ENCODE measurements around the gene NOXA1.

NOXA1 gene

GRCh38 chr9:137455359-137455991, 32.3 kb downstream of the NOXA1 start:
- no peak for DNase-seq

- no peak for DNase-seq
Observed at GRCh38 chr9:137456061-137456863, 33.1 kb downstream of the NOXA1 start.

GRCh38 chr9:137456864-137457405, 33.7 kb downstream of the NOXA1 start:
- DNase-seq = no peak

DNA sequence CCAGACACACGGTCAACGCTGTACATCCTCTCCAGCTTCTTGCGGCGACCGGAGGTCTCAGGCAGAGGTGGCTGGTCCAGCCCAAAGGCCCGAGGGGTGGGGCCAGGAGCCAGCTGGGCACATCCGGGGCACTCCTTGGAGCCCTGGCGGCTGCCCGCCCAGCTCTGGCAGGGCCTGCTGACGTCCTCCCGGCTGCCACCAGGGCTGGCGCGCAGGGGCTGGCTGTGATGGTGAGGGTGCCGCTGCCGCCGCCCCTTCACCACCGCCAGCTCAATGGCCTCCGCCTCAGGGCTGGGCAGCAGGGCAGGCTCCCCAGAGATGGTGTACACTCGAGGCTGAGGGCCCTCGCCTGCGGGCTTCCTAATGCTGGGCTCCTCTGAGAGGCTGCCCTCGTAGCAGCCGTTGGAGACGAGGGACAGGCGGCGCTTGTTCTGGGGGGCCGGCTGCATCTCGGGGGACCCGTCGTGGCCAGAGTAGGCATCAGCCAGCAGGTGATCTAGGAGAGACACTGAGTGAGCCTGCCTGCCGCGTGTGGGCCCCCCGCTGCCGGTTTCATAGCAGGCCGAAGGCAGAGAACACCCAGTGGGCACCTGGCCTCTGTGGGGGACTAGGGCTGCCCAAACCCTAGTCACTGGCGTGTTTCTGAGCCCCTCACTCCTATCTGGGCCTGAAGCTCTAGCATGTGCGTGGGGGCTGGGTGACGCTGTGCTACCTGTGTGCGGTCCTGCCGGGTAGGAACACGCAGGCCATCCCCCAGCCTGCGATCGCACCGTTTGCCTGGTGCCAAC, 34.4 kb downstream of the NOXA1 start:
- DNase-seq = no peak

DNA sequence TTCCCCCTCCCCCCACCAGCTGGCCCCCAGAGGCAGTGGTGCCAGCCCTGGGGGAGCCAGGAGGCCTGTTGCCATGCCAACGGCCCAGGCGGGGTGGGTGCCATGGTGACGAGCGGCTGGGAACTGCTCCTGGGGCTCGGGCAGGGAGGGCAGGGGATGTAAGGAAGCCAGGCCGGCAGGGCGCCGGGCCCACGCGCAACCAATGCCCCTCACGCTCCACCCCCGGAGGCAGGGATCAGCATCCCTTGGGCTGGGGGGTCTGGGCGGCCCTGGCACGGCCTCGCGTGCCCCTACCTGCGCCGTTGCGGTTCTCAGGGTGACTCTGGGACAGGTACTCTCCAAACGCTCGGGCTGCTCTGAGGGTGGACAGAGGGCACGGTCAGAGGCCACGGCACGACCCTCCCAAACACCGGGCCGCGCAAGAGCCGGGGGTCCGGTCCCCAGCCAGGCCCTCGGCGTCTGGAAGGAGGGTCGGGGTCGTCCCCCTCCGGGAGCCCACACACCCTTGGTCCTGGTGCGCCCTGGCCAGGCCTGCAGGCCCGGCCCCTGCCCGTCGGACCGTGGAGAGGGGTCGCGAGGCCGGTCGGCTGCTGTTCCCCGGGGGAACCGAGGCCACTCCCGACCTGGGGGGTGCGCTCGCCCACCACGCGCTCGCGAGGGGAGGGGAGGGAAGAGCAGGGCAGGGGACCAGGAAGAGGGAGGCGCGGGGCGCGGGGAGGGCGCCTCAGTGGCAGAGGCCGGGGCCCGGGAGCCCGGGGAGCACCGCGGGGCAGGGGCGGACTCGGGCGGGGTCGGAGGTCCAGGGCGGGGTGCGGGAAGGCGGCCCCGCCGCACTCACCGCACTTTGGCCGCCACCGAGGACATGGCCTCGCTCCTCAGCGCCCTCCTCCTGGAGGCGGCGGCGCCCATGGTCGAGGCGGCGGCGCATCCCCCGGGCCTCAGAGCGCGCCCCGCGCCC, 35.3 kb downstream of the NOXA1 start:
- peak; percentile 63 for DNase-seq

- DNase-seq = peak; percentile 94
Observed at GRCh38 chr9:137459152-137459600, 36.0 kb downstream of the NOXA1 start, which contains the start of gene NSMF. TSS of gene NSMF (minus strand) at chr9:137459334. CDS start at chr9:137459102, 232 bp downstream.

- DNase-seq = no peak
Observed at GRCh38 chr9:137459601-137460362, 36.6 kb downstream of the NOXA1 start.

DNA sequence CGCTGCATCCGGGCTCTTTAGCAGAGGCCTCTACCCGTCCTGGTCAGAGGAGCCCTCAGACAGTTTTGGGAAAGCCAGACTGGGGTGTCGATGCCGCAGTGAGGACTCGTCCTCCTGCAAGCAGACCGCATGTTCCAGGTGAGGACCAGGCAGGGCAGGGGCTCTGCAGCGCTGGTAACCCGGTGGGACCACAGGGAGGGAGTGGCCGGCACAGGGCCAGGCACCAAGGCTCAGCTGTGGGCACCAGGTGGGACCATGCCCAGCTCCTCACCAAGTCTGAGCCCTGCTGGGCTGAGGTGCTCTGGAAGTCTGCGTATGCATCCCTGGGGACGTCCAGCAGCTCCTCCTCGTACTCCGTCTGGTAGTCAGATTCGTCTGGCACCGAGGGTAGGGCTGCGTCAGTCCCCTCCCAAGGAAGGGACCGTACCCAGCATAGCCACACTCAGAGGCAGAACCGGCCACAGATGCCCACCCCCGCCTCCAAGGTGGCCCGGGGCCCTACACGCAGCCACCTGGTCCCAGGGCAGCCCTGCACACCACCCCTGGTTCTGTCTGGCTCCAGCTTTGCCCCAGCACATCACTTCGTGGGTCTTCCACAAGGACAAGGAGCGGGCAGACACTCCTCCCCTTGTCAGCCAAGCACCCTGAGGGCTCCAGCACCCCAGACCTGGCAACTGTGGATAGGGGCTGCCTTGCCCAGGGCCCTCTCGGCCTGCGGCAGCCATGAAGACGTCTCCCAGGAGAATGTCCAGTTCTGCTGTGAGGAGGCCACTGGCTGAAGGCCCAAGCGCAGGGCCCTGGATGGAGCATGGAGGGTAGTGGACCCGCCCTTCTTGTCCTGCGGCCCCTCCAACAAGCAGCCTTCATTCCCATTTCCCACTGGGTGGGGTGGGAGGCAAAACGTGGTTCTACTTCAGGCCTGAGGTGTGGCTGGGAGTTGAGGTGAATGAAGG, 37.4 kb downstream of the NOXA1 start:
- no peak for DNase-seq

GRCh38 chr9:137461316-137461662, 38.1 kb downstream of the NOXA1 start:
- DNase-seq = no peak

DNA sequence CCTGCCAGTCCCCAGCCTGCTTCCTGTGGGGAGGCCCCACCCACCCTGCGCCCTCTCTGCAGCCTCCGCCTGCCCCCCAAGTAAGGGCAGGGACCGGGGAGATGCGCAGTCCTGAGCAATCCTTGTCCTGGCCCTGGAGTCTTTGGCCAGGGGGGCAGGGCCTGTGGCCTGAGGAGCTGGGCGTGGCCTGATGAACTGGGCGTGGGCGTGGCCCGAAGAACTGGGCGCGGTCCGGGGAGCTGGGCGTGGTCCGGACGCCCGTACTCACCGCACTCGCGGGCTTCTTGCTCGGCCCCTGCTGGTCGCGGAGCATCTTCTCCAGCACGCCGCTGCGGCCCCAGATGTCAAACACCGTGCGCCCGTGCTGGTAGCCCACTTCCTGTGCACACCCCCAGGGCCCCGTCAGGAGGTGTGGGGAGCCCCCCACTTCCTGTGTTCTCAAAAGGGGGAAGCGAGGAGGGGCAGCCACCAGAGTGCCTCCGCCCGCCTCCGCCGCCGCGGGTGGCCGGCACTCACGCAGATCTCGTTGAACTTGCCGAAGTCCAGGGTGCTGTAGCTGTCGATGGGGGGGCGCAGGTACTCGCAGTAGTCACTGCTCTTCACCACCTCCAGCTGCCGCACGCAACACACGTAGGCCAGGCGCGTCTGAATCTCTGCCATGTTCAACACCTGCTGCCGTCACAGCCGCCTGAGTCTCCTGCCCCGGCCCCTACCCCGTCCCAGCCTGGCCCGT, 38.6 kb downstream of the NOXA1 start:
- peak; percentile 44 for DNase-seq

GRCh38 chr9:137462396-137462985, 39.3 kb downstream of the NOXA1 start:
- DNase-seq = no peak

- DNase-seq = no peak
Observed at GRCh38 chr9:137462986-137463930, 40.1 kb downstream of the NOXA1 start.

DNA sequence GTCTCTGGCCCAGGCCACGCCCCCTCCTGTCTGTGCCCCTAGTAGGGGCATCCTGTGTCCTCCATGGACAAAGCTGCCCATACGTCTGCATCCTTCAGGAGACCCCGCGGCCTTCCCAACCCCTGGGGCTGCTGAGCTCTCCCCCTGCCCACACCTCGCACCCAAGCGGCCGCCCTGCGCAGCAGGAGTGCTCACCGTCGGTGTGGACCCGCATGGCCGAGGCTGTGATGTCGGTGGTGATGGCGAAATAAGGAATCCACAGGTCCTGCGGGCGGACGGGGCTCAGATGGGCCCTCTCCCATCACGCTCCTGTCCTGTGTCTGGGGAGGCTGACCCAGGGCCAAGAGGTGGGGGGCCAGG, 40.7 kb downstream of the NOXA1 start:
- DNase-seq = no peak

DNA sequence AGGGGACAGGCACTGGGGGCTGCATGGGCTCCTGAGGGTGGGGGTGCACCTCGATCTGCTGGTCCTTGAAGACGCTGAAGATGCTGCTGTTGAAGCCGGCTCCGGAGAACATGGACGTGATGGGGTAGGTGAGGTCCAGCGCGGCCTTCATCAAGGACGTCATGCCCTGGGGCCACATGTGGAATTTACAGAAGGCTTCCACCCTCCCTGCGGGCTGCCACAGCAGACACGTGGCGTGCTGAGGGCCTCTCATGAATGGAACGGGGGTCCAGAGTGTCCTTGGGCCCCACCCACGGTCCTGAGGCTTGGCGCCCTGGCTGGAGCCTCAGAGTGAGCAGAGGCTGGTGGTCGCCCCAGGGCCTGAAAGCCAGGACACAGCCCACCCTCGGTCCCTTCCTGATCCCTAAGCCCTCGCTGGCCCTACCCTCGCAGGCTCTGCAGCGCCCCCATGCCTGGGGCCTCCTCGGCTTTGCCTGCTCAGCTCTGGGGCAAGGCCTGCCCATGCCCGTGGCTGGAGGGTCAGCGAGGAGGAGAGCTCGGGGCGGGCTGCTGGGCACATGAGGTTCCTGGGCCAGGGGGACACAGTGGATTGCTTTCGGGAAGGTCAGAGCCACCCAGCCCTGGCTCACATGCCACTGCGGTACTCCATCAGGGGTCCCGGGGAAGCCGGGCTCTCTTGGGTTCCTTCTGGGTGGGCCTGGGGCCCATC, 41.3 kb downstream of the NOXA1 start:
- no peak for DNase-seq

GRCh38 chr9:137465000-137465719, 42.0 kb downstream of the NOXA1 start:
- no peak for DNase-seq

DNA sequence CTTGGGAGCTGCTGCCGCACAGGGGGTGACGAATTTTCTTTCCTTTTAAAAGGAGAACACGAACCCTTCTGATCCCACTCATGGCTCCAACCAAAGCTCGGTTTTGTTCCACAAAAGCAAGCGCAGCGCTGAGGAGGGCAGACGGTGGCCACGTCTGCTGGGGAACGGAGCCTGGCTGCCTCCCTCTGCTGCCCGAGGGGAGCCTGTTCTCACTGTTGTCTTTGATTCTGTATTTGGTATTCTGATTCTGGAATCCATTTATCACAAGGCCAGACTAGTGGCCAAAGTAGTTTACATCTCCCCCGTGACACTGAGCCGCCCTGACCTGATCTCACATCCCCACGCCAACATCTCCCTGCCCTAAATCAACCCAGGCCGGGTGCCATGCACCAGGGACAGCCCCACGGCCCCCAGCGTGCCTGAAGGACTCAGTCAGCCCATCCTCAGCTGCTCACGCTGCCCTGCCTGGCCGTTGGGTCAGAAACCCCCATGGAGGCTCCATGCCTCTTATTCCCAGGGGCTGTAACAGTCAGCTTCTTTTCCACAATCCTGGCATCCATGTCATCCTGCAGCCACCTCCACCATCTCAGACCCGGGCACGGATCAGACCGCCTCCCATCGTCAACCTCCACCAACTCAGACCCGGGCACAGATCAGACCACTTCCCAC, 42.7 kb downstream of the NOXA1 start:
- DNase-seq = no peak

Data from retina (tissue), 1 donor.